Measurements from ENCODE around the gene LIF. TPM values are rescaled to one million over a fixed set of nuclear protein-coding genes. Genes with fewer than 3 reads are reported as not detected.

Gene LIF
- total and polyA plus RNA-seq, 7 donors: 0.28 to 10.3 (median 1.6) TPM

DNA sequence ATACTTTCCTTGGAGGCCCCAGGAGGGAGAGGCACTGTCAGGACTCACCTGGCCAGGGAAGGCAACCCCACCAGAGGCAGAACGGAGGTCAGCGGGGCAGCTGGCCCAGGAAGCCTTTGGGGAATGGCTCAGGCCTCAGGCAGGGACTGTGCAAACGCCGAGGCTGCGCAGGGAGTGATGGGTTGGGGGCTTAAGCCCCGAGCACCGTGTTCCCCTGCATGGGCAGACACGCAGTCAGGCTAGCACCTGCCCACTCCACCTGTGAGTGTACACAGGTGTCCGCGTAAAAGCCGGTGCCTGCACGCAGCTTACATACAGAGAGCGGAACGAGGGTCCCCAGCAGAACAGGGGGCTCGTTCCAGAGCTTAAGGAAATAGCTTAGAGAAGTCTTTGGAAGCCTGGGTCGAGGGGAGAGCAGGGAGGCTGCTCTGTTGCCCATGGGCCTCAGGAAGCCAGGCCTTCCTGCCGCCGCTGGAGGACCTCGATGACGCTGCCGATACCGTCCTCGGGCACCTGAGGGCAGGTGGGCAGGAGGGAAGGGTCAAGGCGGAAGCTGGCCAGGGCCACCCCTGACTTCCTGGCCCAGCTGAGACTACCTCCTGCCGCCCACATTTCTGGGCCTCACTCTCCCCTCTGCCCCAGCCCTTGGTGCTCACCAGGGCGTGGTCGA is 38.8 kb upstream of the LIF start:
- H3K27ac ChIP-seq: no peak overlapping the region
- TF ChIP-seq POLR2AphosphoS5 (IDR thresholded peaks at IDR 0.05) (no peak), POLR2A (IDR thresholded peaks at IDR 0.05) (no peak), EP300 (IDR thresholded peaks at IDR 0.05) (no peak)
- TF ChIP-seq, protein P1, sequence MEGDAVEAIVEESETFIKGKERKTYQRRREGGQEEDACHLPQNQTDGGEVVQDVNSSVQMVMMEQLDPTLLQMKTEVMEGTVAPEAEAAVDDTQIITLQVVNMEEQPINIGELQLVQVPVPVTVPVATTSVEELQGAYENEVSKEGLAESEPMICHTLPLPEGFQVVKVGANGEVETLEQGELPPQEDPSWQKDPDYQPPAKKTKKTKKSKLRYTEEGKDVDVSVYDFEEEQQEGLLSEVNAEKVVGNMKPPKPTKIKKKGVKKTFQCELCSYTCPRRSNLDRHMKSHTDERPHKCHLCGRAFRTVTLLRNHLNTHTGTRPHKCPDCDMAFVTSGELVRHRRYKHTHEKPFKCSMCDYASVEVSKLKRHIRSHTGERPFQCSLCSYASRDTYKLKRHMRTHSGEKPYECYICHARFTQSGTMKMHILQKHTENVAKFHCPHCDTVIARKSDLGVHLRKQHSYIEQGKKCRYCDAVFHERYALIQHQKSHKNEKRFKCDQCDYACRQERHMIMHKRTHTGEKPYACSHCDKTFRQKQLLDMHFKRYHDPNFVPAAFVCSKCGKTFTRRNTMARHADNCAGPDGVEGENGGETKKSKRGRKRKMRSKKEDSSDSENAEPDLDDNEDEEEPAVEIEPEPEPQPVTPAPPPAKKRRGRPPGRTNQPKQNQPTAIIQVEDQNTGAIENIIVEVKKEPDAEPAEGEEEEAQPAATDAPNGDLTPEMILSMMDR (IDR thresholded peaks at IDR 0.05): no peak
- intact Hi-C loops (cut with DNase I): no loop called here
- WGBS, 2 donors: 91% methylated on average over 27 of the region's 27 CpGs
- DNase-seq: no peak
- H3K9me3 ChIP-seq: no peaks in the 10 kb centered on the region
- peaks cover 0 to 28% (median 7%) of the 10 kb centered on the region in 4 donors for H3K36me3 ChIP-seq
- no peak overlapping the region for H3K4me3 ChIP-seq
- H3K4me1 ChIP-seq: peaks cover 0 to 21% (median 15%) of the 10 kb centered on the region in 4 donors
- H3K27me3 ChIP-seq: no peaks in the 10 kb centered on the region

DNA sequence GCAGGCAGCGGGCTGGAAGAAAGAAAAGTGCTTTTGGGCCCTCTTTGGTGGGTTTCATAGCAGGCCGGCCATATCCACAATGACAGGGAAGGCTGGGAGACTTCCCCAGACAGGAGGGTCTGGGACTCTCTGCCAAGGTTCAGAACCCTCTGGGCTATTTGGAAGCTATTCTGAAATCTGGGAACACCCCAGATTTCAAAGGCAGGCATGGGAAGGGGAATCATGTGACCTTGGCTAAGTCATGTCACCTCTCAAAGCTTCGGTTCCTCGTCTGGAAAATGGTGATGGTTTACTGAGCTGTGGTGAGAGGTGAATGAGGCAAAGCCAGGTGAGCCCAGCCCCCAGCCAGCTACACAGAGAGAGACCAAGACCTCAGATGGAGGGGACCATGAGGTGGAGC is 38.1 kb upstream of the LIF start:
- H3K4me1 ChIP-seq: peaks cover 0 to 15% (median 10%) of the 10 kb centered on the region in 4 donors
- peaks cover 0 to 28% (median 7%) of the 10 kb centered on the region in 4 donors for H3K36me3 ChIP-seq
- H3K4me3 ChIP-seq: no peak overlapping the region
- H3K9me3 ChIP-seq: no peaks in the 10 kb centered on the region
- TF ChIP-seq EP300 (IDR thresholded peaks at IDR 0.05) (no peak), POLR2A (IDR thresholded peaks at IDR 0.05) (no peak), POLR2AphosphoS5 (IDR thresholded peaks at IDR 0.05) (no peak)
- TF ChIP-seq, protein P1 (IDR thresholded peaks at IDR 0.05): no peak
- 92 to 93% methylated on average over 4 of the region's 4 CpGs for WGBS, 2 donors
- intact Hi-C loops (cut with DNase I): no loop called here
- no peak for DNase-seq
- H3K27ac ChIP-seq: no peak overlapping the region
- no peaks in the 10 kb centered on the region for H3K27me3 ChIP-seq

DNA sequence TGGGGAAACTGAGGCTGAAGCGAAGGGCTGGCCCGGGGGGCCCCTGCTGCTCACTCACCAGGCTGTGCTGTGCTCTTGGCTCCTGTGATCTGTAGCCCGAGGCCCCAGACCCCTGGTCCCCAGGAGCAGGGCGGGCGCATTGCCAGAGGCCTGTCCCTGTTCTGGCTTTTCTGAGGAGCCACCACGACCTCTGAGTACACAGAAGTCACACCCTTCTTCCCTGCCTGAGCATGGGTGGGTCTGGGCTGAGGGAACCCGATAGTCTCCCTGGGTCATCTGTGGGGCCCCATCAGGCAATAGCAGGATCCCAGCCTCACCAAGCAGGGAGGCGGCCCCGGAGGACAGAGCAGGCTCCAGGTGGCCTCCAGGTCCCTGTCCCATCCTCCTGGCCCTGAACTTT is 37.6 kb upstream of the LIF start:
- DNase-seq: no peak
- TF ChIP-seq POLR2AphosphoS5 (IDR thresholded peaks at IDR 0.05) (no peak), EP300 (IDR thresholded peaks at IDR 0.05) (no peak), POLR2A (IDR thresholded peaks at IDR 0.05) (no peak)
- TF ChIP-seq, protein P1 (IDR thresholded peaks at IDR 0.05): no peak
- Histone ChIP-seq H3K36me3 (peaks cover 0 to 28% (median 7%) of the 10 kb centered on the region in 4 donors), H3K27ac (no peak overlapping the region), H3K4me3 (no peak overlapping the region), H3K9me3 (no peaks in the 10 kb centered on the region), H3K4me1 (peaks cover 0 to 15% (median 10%) of the 10 kb centered on the region in 4 donors), H3K27me3 (no peaks in the 10 kb centered on the region)
- intact Hi-C loops (cut with DNase I): no loop called here
- WGBS, 2 donors: 75 to 83% methylated on average over 9 of the region's 9 CpGs

DNA sequence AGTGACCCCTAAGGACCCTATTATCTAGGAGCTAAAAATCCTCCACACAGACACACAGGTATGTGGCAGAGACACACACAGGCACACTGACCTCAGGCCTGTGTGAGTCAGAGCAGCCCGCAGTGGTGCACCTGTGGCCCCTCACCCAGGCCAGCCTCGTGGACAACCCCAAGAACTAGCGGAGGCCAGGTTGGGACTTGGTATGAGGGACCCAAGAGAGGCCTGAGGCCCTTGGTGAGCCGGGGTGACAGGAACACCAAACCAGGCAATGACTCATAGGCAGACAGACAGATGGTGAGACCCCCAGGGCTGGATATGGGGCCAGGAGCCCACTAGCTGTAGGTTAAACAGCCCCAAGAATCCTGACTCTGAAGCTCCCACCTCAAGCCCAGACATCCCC is 36.8 kb upstream of the LIF start:
- no peak overlapping the region for H3K27ac ChIP-seq
- DNase-seq: no peak
- H3K4me1 ChIP-seq: peaks cover 0 to 9% (median 6%) of the 10 kb centered on the region in 4 donors
- no peaks in the 10 kb centered on the region for H3K9me3 ChIP-seq
- TF ChIP-seq EP300 (IDR thresholded peaks at IDR 0.05): no peak
- TF ChIP-seq POLR2AphosphoS5 (IDR thresholded peaks at IDR 0.05): no peak
- TF ChIP-seq, protein P1 (IDR thresholded peaks at IDR 0.05): no peak
- no peak for TF ChIP-seq POLR2A (IDR thresholded peaks at IDR 0.05)
- H3K27me3 ChIP-seq: no peaks in the 10 kb centered on the region
- H3K4me3 ChIP-seq: no peak overlapping the region
- H3K36me3 ChIP-seq: peaks cover 0 to 28% (median 7%) of the 10 kb centered on the region in 4 donors
- intact Hi-C loops (cut with DNase I): no loop called here
- WGBS, 2 donors: 88 to 91% methylated on average over 4 of the region's 4 CpGs
